SK-N-SH treated with all-trans-retinoic acid at 6 μM for 48 hours (cell line): Measurements from ENCODE around the gene OR2G2.

Experiments
- ARNTL ChIP-seq: fragments of 450-650 bp; formaldehyde crosslinking; IDR thresholded peaks from 2 replicates; pipeline ENCODE4 v1.5.0; 2020; ENCODE audit warnings: low read depth, mild to moderate bottlenecking, moderate library complexity, borderline replicate concordance
- GLIS3 ChIP-seq: fragments of 250-450 bp; sonication (Bioruptor Pico); IDR thresholded peaks from 2 replicates; pipeline ENCODE4 v1.5.0; 2020; ENCODE audit warnings: mild to moderate bottlenecking, moderate library complexity

DNA sequence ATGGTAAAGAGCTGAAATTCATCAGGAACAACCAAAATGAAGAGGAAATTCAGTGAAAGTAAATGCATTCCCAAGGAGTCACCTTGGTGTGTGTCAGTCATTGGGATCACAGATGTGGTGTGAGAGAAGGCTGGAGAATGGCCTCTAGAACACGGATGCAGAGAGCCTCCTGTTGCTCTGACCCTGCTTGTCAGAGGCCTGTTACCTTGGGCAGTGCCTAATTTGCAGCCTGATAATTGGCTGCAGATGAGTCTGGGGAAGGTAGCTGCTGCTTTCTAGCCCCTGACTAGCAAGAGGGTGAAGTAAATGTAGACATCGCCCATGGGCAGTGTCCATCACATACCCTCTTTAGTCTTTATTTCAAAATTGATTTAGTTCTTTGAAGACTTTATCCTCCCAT lies 35.9 kb upstream of the OR2G2 start:
- TF ChIP-seq GLIS3 (CRISPR knock-in tag) (no peak), ARNTL (CRISPR knock-in tag) (no peak)
